ENCODE results near the gene NCAPH2.

- TF ChIP-seq CTCF (IDR thresholded peaks at IDR 0.05) = no peak
- TF ChIP-seq POLR2A (IDR thresholded peaks at IDR 0.05) = no peak
These were observed 7.6 kb upstream of the NCAPH2 start for GRCh38 chr22:50500452-50500851.

All from uterus (tissue), 2 donors.